Trophoblast cell (in vitro differentiated cells and primary cell): Measurements from ENCODE around the gene PTGS1.

Experiments used
- DNase-seq, 2 donors: peaks; one replicate each; pipeline ENCODE4 v3.0.0-alpha.2; 2016
- H2AFZ ChIP-seq: 2 replicates; pipeline ENCODE4 v1.6.1; 2013; ENCODE audit warnings: low read length, moderate library complexity, mild to moderate bottlenecking; ENCODE audit not compliant: insufficient read depth, poor library complexity
- H2AK5ac ChIP-seq: 2 replicates; pipeline ENCODE4 v1.6.1; 2013; ENCODE audit warnings: mild to moderate bottlenecking, low read length
- H2BK120ac ChIP-seq: 2 replicates; pipeline ENCODE4 v1.6.1; 2013; ENCODE audit warnings: low read length, mild to moderate bottlenecking, moderate library complexity; ENCODE audit not compliant: insufficient read depth, poor library complexity
- H2BK12ac ChIP-seq: 2 replicates; pipeline ENCODE4 v1.6.1; 2013; ENCODE audit warnings: mild to moderate bottlenecking, low read length, moderate library complexity
- H2BK5ac ChIP-seq: 2 replicates; pipeline ENCODE4 v1.6.1; 2013; ENCODE audit warnings: low read length, low read depth, moderate library complexity, mild to moderate bottlenecking; ENCODE audit not compliant: poor library complexity
- H3K14ac ChIP-seq: 2 replicates; pipeline ENCODE4 v1.6.1; 2013; ENCODE audit warnings: mild to moderate bottlenecking, low read length
- H3K18ac ChIP-seq: 2 replicates; pipeline ENCODE4 v1.6.1; 2013; ENCODE audit warnings: mild to moderate bottlenecking, low read length
- H3K23ac ChIP-seq: 2 replicates; pipeline ENCODE4 v1.6.1; 2013; ENCODE audit warnings: low read length
- H3K27ac ChIP-seq: 2 replicates; pipeline ENCODE4 v1.5.1; 2013; ENCODE audit warnings: low read depth, mild to moderate bottlenecking, inconsistent platforms, low read length, moderate library complexity
- H3K27me3 ChIP-seq: 2 replicates; pipeline ENCODE4 v1.6.1; 2013; ENCODE audit warnings: inconsistent platforms, mild to moderate bottlenecking, low read length, moderate library complexity; ENCODE audit not compliant: insufficient read depth
- H3K36me3 ChIP-seq, 2 experiments: 1 replicate in 1 of 2; 2 replicates in 1 of 2; pipeline ENCODE4 v1.6.1; 2013; ENCODE audit warnings: low read length in 2 of 2, mild to moderate bottlenecking in 2 of 2, moderate library complexity in 1 of 2; ENCODE audit not compliant: insufficient read depth in 2 of 2, control insufficient read depth in 1 of 2
- H3K4ac ChIP-seq: 2 replicates; pipeline ENCODE4 v1.6.1; 2013; ENCODE audit warnings: low read depth, mild to moderate bottlenecking, low read length, moderate library complexity
- H3K4me1 ChIP-seq, 2 experiments: 1 replicate in 1 of 2; 2 replicates in 1 of 2; pipeline ENCODE4 v1.6.1; 2013; ENCODE audit warnings: low read length in 2 of 2, mild to moderate bottlenecking in 2 of 2, moderate library complexity in 1 of 2; ENCODE audit not compliant: insufficient read depth in 2 of 2, control insufficient read depth in 1 of 2
- H3K4me2 ChIP-seq: 2 replicates; pipeline ENCODE4 v1.6.1; 2013; ENCODE audit warnings: inconsistent platforms, mild to moderate bottlenecking, low read length, moderate library complexity
- H3K4me3 ChIP-seq: 2 replicates; pipeline ENCODE4 v1.5.1; 2013; ENCODE audit warnings: mild to moderate bottlenecking, low read depth, low read length, inconsistent platforms
- H3K79me1 ChIP-seq: one replicate; pipeline ENCODE4 v1.6.1; 2013; ENCODE audit warnings: low read length
- H3K79me2 ChIP-seq: 2 replicates; pipeline ENCODE4 v1.6.1; 2013; ENCODE audit warnings: low read length, mild to moderate bottlenecking; ENCODE audit not compliant: control insufficient read depth, insufficient read depth, poor library complexity
- H3K9ac ChIP-seq: 2 replicates; pipeline ENCODE4 v1.6.1; 2013; ENCODE audit warnings: mild to moderate bottlenecking, low read length
- H3K9me3 ChIP-seq: 2 replicates; pipeline ENCODE4 v1.6.1; 2013; ENCODE audit warnings: low read depth, mild to moderate bottlenecking, control low read depth, inconsistent platforms, low read length; ENCODE audit not compliant: insufficient read depth
- H4K12ac ChIP-seq: 2 replicates; pipeline ENCODE4 v1.6.1; 2013; ENCODE audit warnings: low read depth, mild to moderate bottlenecking, low read length, moderate library complexity
- H4K8ac ChIP-seq: 2 replicates; pipeline ENCODE4 v1.6.1; 2013; ENCODE audit warnings: low read depth, mild to moderate bottlenecking, low read length, moderate library complexity
- H4K91ac ChIP-seq: one replicate; pipeline ENCODE4 v1.6.1; 2013; ENCODE audit warnings: low read depth, mild to moderate bottlenecking, low read length, moderate library complexity
- WGBS: extraction: QIAGEN DNeasy Blood & Tissue Kit; methylation state at CpG from one replicate; pipeline ENCODE4 v1.1.7; 2013; ENCODE audit warnings: missing lambda C conversion rate; ENCODE audit not compliant: insufficient read length, insufficient coverage; ENCODE audit errors: extremely low coverage; 5-methylcytosine and 5-hydroxymethylcytosine counted together

Gene PTGS1

DNA sequence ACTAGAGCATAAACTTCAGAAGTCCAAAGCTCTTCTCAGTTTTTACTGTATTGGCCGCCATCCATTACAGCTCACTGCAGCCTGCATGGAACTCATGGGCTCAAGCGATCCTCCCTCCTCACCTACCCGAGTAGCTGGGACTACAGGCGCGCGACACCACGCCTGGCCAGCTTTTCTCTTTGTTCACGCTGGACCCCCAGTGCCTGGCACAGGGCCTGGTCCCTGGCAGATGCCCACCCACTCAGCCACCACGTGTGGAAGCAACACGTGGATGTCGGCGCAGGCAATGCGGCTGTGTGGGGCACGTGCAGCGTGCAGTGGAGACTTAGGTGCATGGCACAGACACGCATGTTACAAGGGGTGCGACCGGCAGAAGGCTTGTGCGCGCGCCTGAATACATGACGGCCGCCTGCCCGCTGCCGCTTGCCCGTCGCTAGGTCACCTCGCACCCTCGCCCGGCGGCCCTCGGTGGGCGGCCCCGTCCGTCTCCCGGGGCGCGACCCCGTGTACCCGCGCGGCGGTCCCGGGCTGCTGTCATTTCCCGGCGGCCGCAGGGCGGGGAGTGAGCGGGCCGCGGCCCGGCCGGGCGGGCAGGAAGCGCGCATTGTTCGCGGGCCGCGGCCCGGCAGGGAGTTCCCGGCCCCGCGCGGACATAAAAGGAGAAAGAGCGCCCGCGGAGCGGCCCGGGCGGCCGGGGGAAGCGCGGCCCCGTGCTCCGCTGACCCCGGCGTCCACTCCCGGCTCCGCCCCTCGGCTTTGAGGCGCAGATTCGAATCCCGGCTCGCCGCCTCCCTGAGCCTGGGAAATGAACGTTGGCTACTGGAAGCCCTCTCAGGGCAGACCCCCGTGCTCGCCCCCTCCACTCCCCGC is 24.1 kb upstream of the PTGS1 start:
- WGBS = no CpG with 5 or more reads among the region's 90 CpGs
- peak overlapping the region; percentile 82 for H2AFZ ChIP-seq
- no peak overlapping the region for H3K18ac ChIP-seq

DNA sequence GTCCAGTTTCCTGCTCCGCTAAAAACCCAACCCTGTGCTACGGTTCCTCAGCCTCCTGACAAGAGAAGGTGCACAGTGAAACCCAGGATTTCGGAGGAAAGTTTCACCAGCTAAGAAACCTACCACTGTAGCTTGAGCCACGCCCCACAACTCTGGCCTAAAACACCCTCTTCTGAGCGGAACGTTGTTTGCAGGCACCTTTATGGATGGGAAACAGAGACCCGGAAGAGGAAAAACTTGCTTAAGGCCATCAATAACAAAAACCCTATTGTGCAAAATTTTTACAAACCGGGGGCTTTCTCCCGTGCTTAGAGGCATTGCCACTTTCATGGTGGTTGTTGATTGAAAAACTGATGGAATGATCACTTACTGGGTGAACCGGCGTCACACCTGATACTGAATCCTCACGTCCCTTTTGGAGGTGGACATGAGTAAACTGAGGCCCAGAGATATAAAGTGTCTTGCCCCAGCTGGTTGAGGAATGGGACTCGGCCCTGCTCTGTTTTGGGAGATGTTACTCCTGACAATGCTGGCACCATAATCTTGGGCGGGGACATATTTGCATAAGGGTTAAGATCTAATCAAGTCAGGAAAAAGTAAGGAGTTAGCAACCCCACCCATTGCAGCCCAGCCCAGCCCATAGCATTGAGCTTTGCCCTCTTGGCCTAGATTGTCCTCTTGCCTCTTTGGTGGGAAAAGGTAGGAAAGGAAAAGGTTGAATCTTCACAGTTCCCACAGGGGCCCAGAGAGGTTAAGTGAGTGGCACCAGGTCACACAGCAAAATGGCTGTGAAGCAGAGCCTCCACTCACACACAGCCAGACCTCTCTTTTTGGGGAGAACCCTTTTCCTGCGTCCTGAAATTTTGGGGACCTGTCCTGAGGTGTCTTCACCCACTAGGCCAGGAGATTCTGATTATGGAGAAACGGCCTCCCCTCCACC is 23.2 kb upstream of the PTGS1 start:
- H4K91ac ChIP-seq = peak overlapping the region; percentile 5

More for the DNA sequence above, 24.1 kb upstream of the PTGS1 start:
- peak; percentile 26 to 60 for DNase-seq
- peak overlapping the region; percentile 83 for H3K4me2 ChIP-seq
- peaks cover 4 to 6% of the 10 kb centered on the region in 2 experiments for H3K4me1 ChIP-seq
- H3K27me3 ChIP-seq = peaks cover 4% of the 10 kb centered on the region
- peaks cover 2% of the 10 kb centered on the region for H3K79me1 ChIP-seq
- H3K4me3 ChIP-seq = peak overlapping the region; percentile 66
- H3K14ac ChIP-seq = no peak overlapping the region
- no peak overlapping the region for H3K23ac ChIP-seq
- H4K91ac ChIP-seq = peak overlapping the region; percentile 5
- no peak overlapping the region for H2BK120ac ChIP-seq
- no peak overlapping the region for H2AK5ac ChIP-seq
- no peak overlapping the region for H3K4ac ChIP-seq
- no peak overlapping the region for H3K27ac ChIP-seq
- no peaks in the 10 kb centered on the region for H3K9me3 ChIP-seq
- H4K12ac ChIP-seq = no peak overlapping the region
- no peak overlapping the region for H2BK5ac ChIP-seq
- no peaks in the 10 kb centered on the region for H3K36me3 ChIP-seq
- H3K9ac ChIP-seq = peak overlapping the region; percentile 34
- H4K8ac ChIP-seq = peak overlapping the region; percentile 57
- H2BK12ac ChIP-seq = no peak overlapping the region
- no peaks in the 10 kb centered on the region for H3K79me2 ChIP-seq

DNA sequence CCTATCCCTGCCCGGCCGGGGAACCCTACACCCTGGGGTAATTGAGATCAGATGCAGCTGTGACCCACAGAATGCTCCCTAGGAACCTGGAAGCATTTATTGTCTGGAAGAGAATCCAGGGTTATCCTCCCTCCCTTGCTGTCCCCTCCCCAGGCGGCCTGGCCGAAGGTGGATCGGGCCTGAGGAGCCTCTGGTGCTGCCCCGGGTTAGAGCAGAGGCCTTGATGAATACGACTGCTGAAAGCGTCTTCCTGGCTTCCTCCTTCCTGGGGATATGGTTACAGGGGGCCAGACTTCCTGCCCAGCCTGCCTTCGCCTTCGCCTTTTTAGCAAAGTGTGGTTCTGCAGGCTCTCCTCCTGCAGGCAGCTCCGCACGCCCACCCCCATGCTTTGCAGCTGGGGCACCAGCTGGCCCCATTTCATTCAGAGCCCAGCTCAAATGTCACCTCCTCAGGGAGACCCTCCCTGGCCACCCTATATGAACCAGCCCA is 22.5 kb upstream of the PTGS1 start:
- Histone ChIP-seq H3K4me2 (no peak overlapping the region), H3K9ac (no peak overlapping the region), H2BK12ac (no peak overlapping the region), H2AK5ac (no peak overlapping the region), H3K4me1 (peaks cover 4% of the 10 kb centered on the region in 2 experiments), H3K18ac (no peak overlapping the region), H3K36me3 (no peaks in the 10 kb centered on the region), H3K23ac (no peak overlapping the region), H4K12ac (no peak overlapping the region), H3K4ac (no peak overlapping the region), H3K14ac (no peak overlapping the region), H3K4me3 (no peak overlapping the region), H3K79me1 (peaks cover 2% of the 10 kb centered on the region), H4K8ac (no peak overlapping the region), H3K27ac (no peak overlapping the region), H3K79me2 (no peaks in the 10 kb centered on the region), H3K27me3 (peaks cover 4% of the 10 kb centered on the region), H2BK5ac (no peak overlapping the region), H2AFZ (no peak overlapping the region), H3K9me3 (no peaks in the 10 kb centered on the region), H4K91ac (no peak overlapping the region), H2BK120ac (no peak overlapping the region)
- no CpG with 5 or more reads among the region's 12 CpGs for WGBS
- no peak for DNase-seq

More for the DNA sequence above, 23.2 kb upstream of the PTGS1 start:
- DNase-seq = peak; percentile 56 to 64
- no peaks in the 10 kb centered on the region for H3K9me3 ChIP-seq
- H2AFZ ChIP-seq = peak overlapping the region; percentile 82
- no peak overlapping the region for H2BK5ac ChIP-seq
- H3K36me3 ChIP-seq = no peaks in the 10 kb centered on the region
- H3K27ac ChIP-seq = no peak overlapping the region
- H3K9ac ChIP-seq = no peak overlapping the region
- H3K27me3 ChIP-seq = peaks cover 4% of the 10 kb centered on the region
- peak overlapping the region; percentile 83 for H3K4me2 ChIP-seq
- peak overlapping the region; percentile 61 for H4K8ac ChIP-seq
- peaks cover 4% of the 10 kb centered on the region in 2 experiments for H3K4me1 ChIP-seq
- no peak overlapping the region for H3K4ac ChIP-seq
- WGBS = no CpG with 5 or more reads among the region's 16 CpGs
- no peak overlapping the region for H2AK5ac ChIP-seq
- H4K12ac ChIP-seq = no peak overlapping the region
- no peak overlapping the region for H2BK120ac ChIP-seq
- no peak overlapping the region for H3K18ac ChIP-seq
- peaks cover 2% of the 10 kb centered on the region for H3K79me1 ChIP-seq
- no peak overlapping the region for H3K14ac ChIP-seq
- no peaks in the 10 kb centered on the region for H3K79me2 ChIP-seq
- H3K4me3 ChIP-seq = peak overlapping the region; percentile 66
- no peak overlapping the region for H3K23ac ChIP-seq
- H2BK12ac ChIP-seq = no peak overlapping the region

DNA sequence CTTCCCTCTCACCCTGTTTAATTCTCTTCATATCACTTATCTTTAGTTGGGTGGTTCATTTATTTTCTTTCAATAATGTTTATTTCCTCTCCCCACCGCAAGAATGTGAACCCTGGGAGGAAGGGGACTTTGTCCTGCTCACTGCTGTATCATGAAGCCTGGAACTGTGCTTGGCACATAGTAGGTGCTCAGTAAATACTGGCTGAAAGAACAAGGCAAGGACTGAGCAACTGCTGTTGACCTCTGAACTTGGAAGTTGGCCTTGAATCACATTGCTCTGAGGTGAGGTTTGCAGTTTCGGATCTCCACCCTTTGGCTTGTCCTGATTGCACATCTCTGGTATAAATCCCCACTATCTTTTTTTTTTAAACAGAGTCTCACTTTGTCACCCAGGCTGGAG is 22.0 kb upstream of the PTGS1 start:
- no peak overlapping the region for H4K8ac ChIP-seq
- no peak overlapping the region for H3K9ac ChIP-seq
- no peak overlapping the region for H2BK5ac ChIP-seq
- no peak overlapping the region for H3K4me3 ChIP-seq
- no peaks in the 10 kb centered on the region for H3K36me3 ChIP-seq
- H3K9me3 ChIP-seq = peaks cover 3% of the 10 kb centered on the region
- H3K79me2 ChIP-seq = no peaks in the 10 kb centered on the region
- no peak overlapping the region for H3K14ac ChIP-seq
- no peak overlapping the region for H3K27ac ChIP-seq
- H3K18ac ChIP-seq = no peak overlapping the region
- no peak overlapping the region for H3K23ac ChIP-seq
- H2AK5ac ChIP-seq = no peak overlapping the region
- no peak for DNase-seq
- H3K4me1 ChIP-seq = peaks cover 4% of the 10 kb centered on the region in 2 experiments
- H2BK120ac ChIP-seq = no peak overlapping the region
- no peak overlapping the region for H3K4me2 ChIP-seq
- H3K79me1 ChIP-seq = peaks cover 2% of the 10 kb centered on the region
- no peak overlapping the region for H4K12ac ChIP-seq
- no peak overlapping the region for H3K4ac ChIP-seq
- no peak overlapping the region for H4K91ac ChIP-seq
- H3K27me3 ChIP-seq = peaks cover 4% of the 10 kb centered on the region
- no peak overlapping the region for H2AFZ ChIP-seq
- H2BK12ac ChIP-seq = no peak overlapping the region
- WGBS = no CpG with 5 or more reads among the region's 2 CpGs
